Measurements from ENCODE around the gene BABAM2. TPM values are rescaled to one million over a fixed set of nuclear protein-coding genes. Genes with fewer than 3 reads are reported as not detected.
A peak's percentile ranks its signal among the peaks of the same experiment; 100 is the strongest.

Gene BABAM2
- total RNA-seq, 4 donors from 2014 or later, result 35.0 to 70.5 (median 51.5) TPM

DNA sequence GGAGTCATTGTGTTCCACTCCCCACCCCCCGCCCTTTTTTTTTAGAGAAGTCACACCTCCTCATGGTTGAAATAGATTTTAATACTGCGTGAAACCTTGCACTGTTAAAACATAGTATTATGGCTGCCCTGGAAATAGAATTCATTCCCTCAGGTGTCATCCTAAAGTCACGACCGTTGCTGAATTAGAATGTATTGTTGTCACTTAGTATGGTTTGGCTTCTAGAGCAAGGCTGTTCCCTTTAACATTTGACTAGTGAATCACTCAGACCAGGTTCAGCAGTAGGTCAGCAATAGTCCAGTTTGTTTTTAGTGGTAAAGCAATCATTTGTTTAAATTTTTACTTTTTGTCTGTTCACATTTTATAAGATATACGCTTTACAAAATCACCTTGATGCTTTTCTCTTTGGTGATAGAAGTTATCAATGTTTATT is 1.2 kb downstream of the BABAM2 start:
- no peak for DNase-seq
- Histone ChIP-seq H3K27ac (peak overlapping the region in 2 of 4 donors; percentile 87 to 94), H3K36me3 (peaks cover 0 to 9% (median 0%) of the 10 kb centered on the region in 3 donors), H3K9me3 (no peaks in the 10 kb centered on the region), H3K27me3 (no peaks in the 10 kb centered on the region), H3K4me1 (peaks cover 3 to 9% (median 3%) of the 10 kb centered on the region in 4 donors), H3K4me3 (peak overlapping the region in 2 of 4 donors; percentile 80)
- TF ChIP-seq, protein P1, sequence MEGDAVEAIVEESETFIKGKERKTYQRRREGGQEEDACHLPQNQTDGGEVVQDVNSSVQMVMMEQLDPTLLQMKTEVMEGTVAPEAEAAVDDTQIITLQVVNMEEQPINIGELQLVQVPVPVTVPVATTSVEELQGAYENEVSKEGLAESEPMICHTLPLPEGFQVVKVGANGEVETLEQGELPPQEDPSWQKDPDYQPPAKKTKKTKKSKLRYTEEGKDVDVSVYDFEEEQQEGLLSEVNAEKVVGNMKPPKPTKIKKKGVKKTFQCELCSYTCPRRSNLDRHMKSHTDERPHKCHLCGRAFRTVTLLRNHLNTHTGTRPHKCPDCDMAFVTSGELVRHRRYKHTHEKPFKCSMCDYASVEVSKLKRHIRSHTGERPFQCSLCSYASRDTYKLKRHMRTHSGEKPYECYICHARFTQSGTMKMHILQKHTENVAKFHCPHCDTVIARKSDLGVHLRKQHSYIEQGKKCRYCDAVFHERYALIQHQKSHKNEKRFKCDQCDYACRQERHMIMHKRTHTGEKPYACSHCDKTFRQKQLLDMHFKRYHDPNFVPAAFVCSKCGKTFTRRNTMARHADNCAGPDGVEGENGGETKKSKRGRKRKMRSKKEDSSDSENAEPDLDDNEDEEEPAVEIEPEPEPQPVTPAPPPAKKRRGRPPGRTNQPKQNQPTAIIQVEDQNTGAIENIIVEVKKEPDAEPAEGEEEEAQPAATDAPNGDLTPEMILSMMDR (IDR thresholded peaks at IDR 0.05), result no peak
- no peak for TF ChIP-seq POLR2A (IDR thresholded peaks at IDR 0.05)

DNA sequence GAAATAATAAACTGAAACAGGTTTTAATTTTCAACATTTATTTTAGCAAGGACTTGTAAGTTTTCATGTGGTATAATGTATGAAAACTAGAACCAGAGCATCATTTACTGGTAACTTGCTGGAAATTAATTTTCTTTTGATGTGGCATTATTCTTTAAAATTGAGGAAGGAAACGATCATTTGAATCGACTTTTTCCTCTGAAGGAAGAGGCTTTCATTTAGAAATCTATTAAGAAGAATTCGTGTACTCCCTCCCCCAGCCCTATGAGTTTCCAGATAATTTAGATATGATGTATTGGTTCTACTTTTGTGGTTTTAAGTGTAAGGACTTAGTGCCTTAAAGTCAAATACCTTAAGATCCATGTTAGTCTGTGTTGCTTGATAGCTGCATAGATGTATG is 2.5 kb downstream of the BABAM2 start:
- DNase-seq, result no peak
- TF ChIP-seq POLR2A (IDR thresholded peaks at IDR 0.05), result no peak
- TF ChIP-seq, protein P1 (IDR thresholded peaks at IDR 0.05), result no peak
- H3K4me3 ChIP-seq, result no peak overlapping the region
- peaks cover 0 to 11% (median 0%) of the 10 kb centered on the region in 3 donors for H3K36me3 ChIP-seq
- H3K9me3 ChIP-seq, result no peaks in the 10 kb centered on the region
- no peak overlapping the region for H3K27ac ChIP-seq
- peaks cover 3 to 9% (median 3%) of the 10 kb centered on the region in 4 donors for H3K4me1 ChIP-seq
- no peaks in the 10 kb centered on the region for H3K27me3 ChIP-seq

DNA sequence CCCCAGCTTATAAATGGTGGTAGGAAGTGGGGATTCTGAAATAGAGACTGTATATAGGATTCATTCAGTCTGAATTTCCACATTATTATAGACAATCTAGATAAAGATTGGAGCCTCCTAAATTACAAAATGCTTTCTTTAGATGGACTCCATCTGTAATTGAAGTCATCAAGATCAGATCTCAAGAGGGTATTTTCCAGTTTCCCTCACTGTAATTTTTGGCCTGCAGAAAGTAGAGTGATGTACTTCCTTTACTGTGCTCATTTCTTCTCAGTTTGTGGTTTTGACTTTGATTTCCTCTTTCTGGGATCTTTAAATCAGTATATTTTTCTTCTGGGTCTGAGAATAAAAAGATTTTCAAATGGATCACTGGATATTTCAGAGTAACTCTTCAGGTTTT is 7.2 kb downstream of the BABAM2 start:
- no peak for TF ChIP-seq POLR2A (IDR thresholded peaks at IDR 0.05)
- TF ChIP-seq, protein P1 (IDR thresholded peaks at IDR 0.05), result no peak
- no peak overlapping the region for H3K4me3 ChIP-seq
- peaks cover 0 to 25% (median 0%) of the 10 kb centered on the region in 3 donors for H3K36me3 ChIP-seq
- H3K9me3 ChIP-seq, result no peaks in the 10 kb centered on the region
- H3K27ac ChIP-seq, result no peak overlapping the region
- H3K4me1 ChIP-seq, result no peaks in the 10 kb centered on the region
- no peak for DNase-seq
- no peaks in the 10 kb centered on the region for H3K27me3 ChIP-seq

DNA sequence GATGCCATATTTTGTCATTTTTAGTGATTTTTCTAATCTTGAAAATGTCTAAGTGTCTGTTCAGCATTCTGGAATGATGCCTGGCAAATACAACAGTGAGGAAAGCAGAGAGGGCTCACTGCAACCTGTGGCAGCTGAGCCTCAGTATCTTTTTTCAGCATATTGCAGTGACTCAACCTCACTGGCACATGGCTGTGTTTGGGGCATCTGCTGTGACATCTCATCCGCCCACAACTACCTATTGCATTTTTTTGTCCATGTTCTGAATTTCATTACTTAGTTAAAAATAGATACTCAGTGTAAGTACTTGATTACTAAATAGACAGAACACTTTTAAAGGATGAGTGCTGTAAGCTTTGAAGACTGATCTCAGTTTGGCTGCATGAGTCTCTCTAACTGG is 10.7 kb downstream of the BABAM2 start:
- Histone ChIP-seq H3K27ac (no peak overlapping the region), H3K4me3 (no peak overlapping the region), H3K27me3 (no peaks in the 10 kb centered on the region), H3K9me3 (no peaks in the 10 kb centered on the region), H3K36me3 (peaks cover 0 to 21% (median 0%) of the 10 kb centered on the region in 3 donors), H3K4me1 (no peaks in the 10 kb centered on the region)
- no peak for DNase-seq
- TF ChIP-seq, protein P1 (IDR thresholded peaks at IDR 0.05), result no peak
- TF ChIP-seq POLR2A (IDR thresholded peaks at IDR 0.05), result no peak

DNA sequence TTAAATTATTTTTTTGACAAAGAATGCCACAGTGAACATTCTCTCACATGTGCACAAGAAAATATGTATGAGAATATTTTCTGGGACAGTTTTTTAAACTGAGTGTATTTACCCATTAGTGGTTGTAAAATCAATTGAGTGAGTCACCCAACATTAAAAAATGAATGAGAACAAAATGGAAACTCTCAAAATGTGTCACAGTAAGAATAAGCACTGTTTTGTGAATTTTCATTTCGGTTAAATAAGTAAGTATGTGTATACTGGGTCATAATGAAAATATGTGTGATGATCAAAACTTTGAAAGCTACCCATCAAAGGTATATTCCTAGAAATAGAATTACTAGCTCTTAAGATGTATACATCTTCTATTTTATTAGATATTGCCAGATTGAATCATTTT is 11.6 kb downstream of the BABAM2 start:
- H3K4me3 ChIP-seq, result no peak overlapping the region
- no peaks in the 10 kb centered on the region for H3K27me3 ChIP-seq
- H3K9me3 ChIP-seq, result no peaks in the 10 kb centered on the region
- DNase-seq, result no peak
- H3K27ac ChIP-seq, result no peak overlapping the region
- no peaks in the 10 kb centered on the region for H3K4me1 ChIP-seq
- TF ChIP-seq POLR2A (IDR thresholded peaks at IDR 0.05), result no peak
- TF ChIP-seq, protein P1 (IDR thresholded peaks at IDR 0.05), result no peak
- peaks cover 0 to 14% (median 0%) of the 10 kb centered on the region in 3 donors for H3K36me3 ChIP-seq

DNA sequence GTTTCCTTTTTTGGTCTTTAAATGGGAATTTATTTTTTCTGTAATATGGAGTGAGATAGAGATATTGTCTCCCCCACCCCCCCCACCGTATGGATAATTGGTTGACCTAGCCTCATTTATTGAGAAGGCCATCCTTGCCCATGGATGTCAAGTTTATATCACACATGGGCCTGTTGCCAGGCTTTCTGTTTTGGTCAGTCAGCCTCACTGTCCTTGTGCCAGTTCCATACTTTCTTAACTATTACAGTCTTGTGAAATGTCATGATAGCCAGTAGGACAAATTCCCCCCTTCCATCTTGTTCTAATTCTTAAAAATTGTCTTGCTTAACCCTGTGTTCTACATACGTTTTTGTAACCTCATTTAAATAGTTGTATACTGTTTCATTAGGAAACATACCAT is 12.5 kb downstream of the BABAM2 start:
- H3K4me3 ChIP-seq, result no peak overlapping the region
- no peaks in the 10 kb centered on the region for H3K27me3 ChIP-seq
- no peaks in the 10 kb centered on the region for H3K9me3 ChIP-seq
- TF ChIP-seq, protein P1 (IDR thresholded peaks at IDR 0.05), result no peak
- no peak for TF ChIP-seq POLR2A (IDR thresholded peaks at IDR 0.05)
- peaks cover 0 to 14% (median 0%) of the 10 kb centered on the region in 3 donors for H3K36me3 ChIP-seq
- H3K27ac ChIP-seq, result no peak overlapping the region
- no peaks in the 10 kb centered on the region for H3K4me1 ChIP-seq
- DNase-seq, result no peak

All from Peyer's patch (tissue), 4 donors.